Activated CD8-positive, alpha-beta T cell treated with anti-CD3 and anti-CD28 coated beads, Interleukin-2, amount 10 ng/mL, durations not matched to agents 7 days and 5 days (primary cell): Measurements from ENCODE around the gene MNAT1. TPM values are rescaled to one million over a fixed set of nuclear protein-coding genes. Genes with fewer than 3 reads are reported as not detected.
A peak's percentile ranks its signal among the peaks of the same experiment; 100 is the strongest.
"Not testable (repeated sequence)": the region's sequence is repeated elsewhere in the genome, so short reads cannot be mapped to it uniquely, and the experiment has no call there.

ENCODE experiments used
- ATAC-seq: fragments of 150-1000 bp; cut with Tn5 transposase; one replicate; pipeline ENCODE4 v1.10.0; 2021; ENCODE audit warnings: moderate library complexity
- CTCF ChIA-PET: fragments of 350-600 bp; sonication (Branson Sonifier 250); formaldehyde crosslinking; loops from one replicate; lab custom pipeline; 2021; ENCODE audit warnings: antibody characterized with exemption; lab: Charles Lee
- POLR2A ChIA-PET: fragments of 350-600 bp; sonication (Branson Sonifier 250); formaldehyde crosslinking; loops from one replicate; lab custom pipeline; 2021; ENCODE audit warnings: antibody characterized with exemption; lab: Charles Lee
- DNase-seq: peaks from one replicate; pipeline ENCODE4 v3.0.0-alpha.2; 2020
- H3K27ac Mint-ChIP-seq: one replicate; pipeline ENCODE4 v1.8.0; 2021; ENCODE audit warnings: mild to moderate bottlenecking, mixed read lengths
- H3K27me3 Mint-ChIP-seq: one replicate; pipeline ENCODE4 v1.8.0; 2021; ENCODE audit warnings: low read depth, mixed read lengths
- H3K36me3 Mint-ChIP-seq: one replicate; pipeline ENCODE4 v1.8.0; 2021; ENCODE audit warnings: low read depth, mixed read lengths
- H3K4me1 Mint-ChIP-seq: one replicate; pipeline ENCODE4 v1.8.0; 2021; ENCODE audit warnings: low read depth, mixed read lengths
- H3K4me3 Mint-ChIP-seq: one replicate; pipeline ENCODE4 v1.8.0; 2021; ENCODE audit warnings: mild to moderate bottlenecking, mixed read lengths
- H3K9me3 Mint-ChIP-seq: one replicate; pipeline ENCODE4 v1.8.0; 2022; ENCODE audit warnings: mixed read lengths; ENCODE audit not compliant: insufficient read depth
- total RNA-seq, 2 experiments: library from RNA; stranded (reverse); gene quantifications; one replicate each; pipeline ENCODE4 v1.2.3, GENCODE V29; 2021

Gene MNAT1
- total RNA-seq, 2 experiments from 2014 or later: 36.0 to 44.9 TPM

- peaks cover 60% of the 10 kb centered on the region for H3K27me3 Mint-ChIP-seq
- ATAC-seq: peak; percentile 47
- peaks cover 24% of the 10 kb centered on the region for H3K4me1 Mint-ChIP-seq
- peak; percentile 42 for DNase-seq
- no peaks in the 10 kb centered on the region for H3K9me3 Mint-ChIP-seq
- ChIA-PET CTCF (interaction anchor here (0.5 kb wide), 1 partner anchor 163 kb away, joined by 4 read pairs; no protein-coding TSS in a partner anchor), POLR2A (no interaction called here)
- no peak overlapping the region for H3K27ac Mint-ChIP-seq
- no peaks in the 10 kb centered on the region for H3K36me3 Mint-ChIP-seq
- peak overlapping the region; percentile 77 for H3K4me3 Mint-ChIP-seq
Measured at GRCh38 chr14:60721326-60722106, 13.0 kb upstream of the MNAT1 start.

- no peak overlapping the region for H3K27ac Mint-ChIP-seq
- peaks cover 64% of the 10 kb centered on the region for H3K27me3 Mint-ChIP-seq
- peaks cover 29% of the 10 kb centered on the region for H3K4me1 Mint-ChIP-seq
- DNase-seq (no peak), ATAC-seq (no peak)
- H3K9me3 Mint-ChIP-seq: no peaks in the 10 kb centered on the region
- H3K36me3 Mint-ChIP-seq: no peaks in the 10 kb centered on the region
- POLR2A ChIA-PET: no interaction called here
- peak overlapping the region; percentile 77 for H3K4me3 Mint-ChIP-seq
- CTCF ChIA-PET: no interaction called here
Measured at GRCh38 chr14:60722107-60722356, 12.5 kb upstream of the MNAT1 start.

- ChIA-PET CTCF (interaction anchor here (1.0 kb wide), 1 partner anchor 11 kb away, joined by 3 read pairs; no protein-coding TSS in a partner anchor), POLR2A (no interaction called here)
- Mint-ChIP-seq H3K36me3 (no peaks in the 10 kb centered on the region), H3K4me3 (peak overlapping the region; percentile 77), H3K9me3 (no peaks in the 10 kb centered on the region), H3K27me3 (peaks cover 69% of the 10 kb centered on the region), H3K27ac (peak overlapping the region; percentile 8), H3K4me1 (peaks cover 32% of the 10 kb centered on the region)
- ATAC-seq (peak; percentile 17), DNase-seq (peak; percentile 35)
Measured at GRCh38 chr14:60722357-60723115, 12.0 kb upstream of the MNAT1 start.

GRCh38 chr14:60723116-60723906 lies 11.2 kb upstream of the MNAT1 start:
- peaks cover 32% of the 10 kb centered on the region for H3K4me1 Mint-ChIP-seq
- DNase-seq (peak; percentile 46), ATAC-seq (peak; percentile 61)
- ChIA-PET CTCF (interaction anchor here (1.0 to 1.3 kb wide), 2 partner anchors 10 to 530 kb away, joined by 3 read pairs; no protein-coding TSS in a partner anchor), POLR2A (no interaction called here)
- H3K27ac Mint-ChIP-seq: no peak overlapping the region
- peaks cover 75% of the 10 kb centered on the region for H3K27me3 Mint-ChIP-seq
- H3K36me3 Mint-ChIP-seq: no peaks in the 10 kb centered on the region
- no peaks in the 10 kb centered on the region for H3K9me3 Mint-ChIP-seq
- H3K4me3 Mint-ChIP-seq: peak overlapping the region; percentile 80

- H3K4me1 Mint-ChIP-seq: peaks cover 32% of the 10 kb centered on the region
- no peak within 1 kb of the TSS for H3K27ac Mint-ChIP-seq
- peaks cover 76% of the 10 kb centered on the region for H3K27me3 Mint-ChIP-seq
Measured at GRCh38 chr14:60723907-60724618, 10.5 kb upstream of the MNAT1 start, which contains the start of gene SIX4. TSS of gene SIX4 (minus strand) at chr14:60724351. CDS start at chr14:60724074, 277 bp downstream.

GRCh38 chr14:60731291-60731690 lies 3.3 kb upstream of the MNAT1 start:
- H3K9me3 Mint-ChIP-seq, H3K4me3 Mint-ChIP-seq: not testable (repeated sequence)
- H3K27me3 Mint-ChIP-seq: peaks cover 49% of the 10 kb centered on the region

More at GRCh38 chr14:60723907-60724618, 10.5 kb upstream of the MNAT1 start, which contains the start of gene SIX4:
- ATAC-seq (peak; percentile 19), DNase-seq (no peak)
- no peaks in the 10 kb centered on the region for H3K9me3 Mint-ChIP-seq
- ChIA-PET CTCF (interaction anchor here (1.3 kb wide), 1 partner anchor 529 kb away, joined by 3 read pairs; no protein-coding TSS in a partner anchor), POLR2A (no interaction called here)
- H3K4me3 Mint-ChIP-seq: peak within 1 kb of the TSS; percentile 80
- H3K36me3 Mint-ChIP-seq: no peaks in the 10 kb centered on the region

GRCh38 chr14:60732840-60733483 lies 1.6 kb upstream of the MNAT1 start:
- Mint-ChIP-seq H3K4me1 (peaks cover 20% of the 10 kb centered on the region), H3K9me3 (no peaks in the 10 kb centered on the region), H3K27ac (no peak overlapping the region), H3K4me3 (no peak overlapping the region), H3K36me3 (peaks cover 5% of the 10 kb centered on the region), H3K27me3 (peaks cover 35% of the 10 kb centered on the region)
- ChIA-PET POLR2A (interaction anchor here (0.6 to 0.8 kb wide), 2 partner anchors 83 to 248 kb away, joined by 3 to 4 read pairs; partner anchors contain the start of genes SLC38A6 and TRMT5), CTCF (interaction anchor here (1.0 to 1.1 kb wide), 2 partner anchors 10 to 108 kb away, joined by 3 read pairs; no protein-coding TSS in a partner anchor)
- ATAC-seq (no peak), DNase-seq (no peak)

More at GRCh38 chr14:60731291-60731690, 3.3 kb upstream of the MNAT1 start:
- H3K36me3 Mint-ChIP-seq, ATAC-seq, DNase-seq, H3K27ac Mint-ChIP-seq, POLR2A ChIA-PET, CTCF ChIA-PET: not testable (repeated sequence)
- peaks cover 26% of the 10 kb centered on the region for H3K4me1 Mint-ChIP-seq

- CTCF ChIA-PET: interaction anchor here (0.6 kb wide), 2 partner anchors 64 to 774 kb away, joined by 3 read pairs; no protein-coding TSS in a partner anchor
- H3K4me3 Mint-ChIP-seq: peak overlapping the region; percentile 98
- H3K9me3 Mint-ChIP-seq: no peaks in the 10 kb centered on the region
- POLR2A ChIA-PET: interaction anchor here (1.5 kb wide), 1 partner anchor 18 kb away, joined by 7 read pairs; no protein-coding TSS in a partner anchor
- peaks cover 16% of the 10 kb centered on the region for H3K27me3 Mint-ChIP-seq
- ATAC-seq (peak; percentile 8), DNase-seq (no peak)
- H3K36me3 Mint-ChIP-seq: peaks cover 5% of the 10 kb centered on the region
- peaks cover 22% of the 10 kb centered on the region for H3K4me1 Mint-ChIP-seq
- H3K27ac Mint-ChIP-seq: peak overlapping the region; percentile 39
Measured at GRCh38 chr14:60735416-60735815, 855 bp downstream of the MNAT1 start.

- DNase-seq (no peak), ATAC-seq (no peak)
- H3K4me1 Mint-ChIP-seq: peaks cover 22% of the 10 kb centered on the region
- H3K9me3 Mint-ChIP-seq: no peaks in the 10 kb centered on the region
- ChIA-PET POLR2A (interaction anchor here (0.6 kb wide), 1 partner anchor 770 kb away, joined by 3 read pairs; no protein-coding TSS in a partner anchor), CTCF (interaction anchor here (1.1 kb wide), 1 partner anchor 12 kb away, joined by 3 read pairs; no protein-coding TSS in a partner anchor)
- no peak overlapping the region for H3K27ac Mint-ChIP-seq
- peak overlapping the region; percentile 22 for H3K4me3 Mint-ChIP-seq
- peaks cover 3% of the 10 kb centered on the region for H3K36me3 Mint-ChIP-seq
- peaks cover 8% of the 10 kb centered on the region for H3K27me3 Mint-ChIP-seq
Measured at GRCh38 chr14:60736494-60736893, 1.9 kb downstream of the MNAT1 start.

GRCh38 chr14:60738843-60739508 lies 4.4 kb downstream of the MNAT1 start:
- H3K27ac Mint-ChIP-seq: no peak overlapping the region
- no peaks in the 10 kb centered on the region for H3K27me3 Mint-ChIP-seq
- DNase-seq (no peak), ATAC-seq (no peak)
- no peaks in the 10 kb centered on the region for H3K9me3 Mint-ChIP-seq
- peaks cover 22% of the 10 kb centered on the region for H3K4me1 Mint-ChIP-seq
- ChIA-PET CTCF (no interaction called here), POLR2A (interaction anchor here (0.7 kb wide), 1 partner anchor 242 kb away, joined by 3 read pairs; the partner anchor contains the start of gene SLC38A6)
- peaks cover 16% of the 10 kb centered on the region for H3K36me3 Mint-ChIP-seq
- no peak overlapping the region for H3K4me3 Mint-ChIP-seq
